Measurements from ENCODE around the gene TSEN34. TPM values are rescaled to one million over a fixed set of nuclear protein-coding genes. Genes with fewer than 3 reads are reported as not detected.
"Not testable (repeated sequence)": the region's sequence is repeated elsewhere in the genome, so short reads cannot be mapped to it uniquely, and the experiment has no call there.

Gene TSEN34
- total RNA-seq, 4 donors from 2014 or later, result 80.5 to 118 (median 107) TPM

GRCh38 chr19:54223277-54223936 is 32.3 kb downstream of the TSEN34 start:
- intact Hi-C loops (cut with DNase I; ENCODE audit: low total_unique reads); H3K4me3 ChIP-seq (ENCODE audit: low read depth, poor library complexity, severe bottlenecking): not testable (repeated sequence)
- WGBS, 2 donors, result 41% methylated on average over 14 of the region's 14 CpGs
- DNase-seq (ENCODE audit: low spot score in 2 of 2), result peak in 1 of 2 donors; percentile 82

GRCh38 chr19:54223937-54224281 is 32.8 kb downstream of the TSEN34 start:
- intact Hi-C loops (cut with DNase I; ENCODE audit: low total_unique reads); H3K4me3 ChIP-seq (ENCODE audit: low read depth, poor library complexity, severe bottlenecking): not testable (repeated sequence)
- DNase-seq (ENCODE audit: low spot score in 2 of 2), result peak in 1 of 2 donors; percentile 46
- WGBS, 2 donors, result 42 to 56% methylated on average over 4 to 5 of the region's 5 CpGs

GRCh38 chr19:54224619-54225018 is 33.5 kb downstream of the TSEN34 start:
- peak in 1 of 2 donors; percentile 54 for DNase-seq (ENCODE audit: low spot score in 2 of 2)
- 63 to 71% methylated on average over 9 to 10 of the region's 10 CpGs for WGBS, 2 donors
- H3K4me3 ChIP-seq (ENCODE audit: low read depth, poor library complexity, severe bottlenecking); intact Hi-C loops (cut with DNase I; ENCODE audit: low total_unique reads): not testable (repeated sequence)

- TF ChIP-seq CTCF (IDR thresholded peaks at IDR 0.05), result no peak
- no peak for TF ChIP-seq POLR2A (IDR thresholded peaks at IDR 0.05)
- intact Hi-C loops (cut with DNase I; ENCODE audit: low total_unique reads), result no loop called here
- H3K4me3 ChIP-seq (ENCODE audit: low read depth, poor library complexity, severe bottlenecking), result no peak overlapping the region
- DNase-seq (ENCODE audit: low spot score in 2 of 2), result peak in 1 of 2 donors; percentile 29
- 88 to 91% methylated on average over 8 of the region's 8 CpGs for WGBS, 2 donors
Measured at GRCh38 chr19:54229146-54229545, 38.0 kb downstream of the TSEN34 start.

GRCh38 chr19:54230031-54230430 is 38.9 kb downstream of the TSEN34 start:
- intact Hi-C loops (cut with DNase I; ENCODE audit: low total_unique reads), result loop anchor here (5.0 kb wide), 1 partner anchor 63 kb away; no protein-coding TSS in a partner anchor
- no peak for TF ChIP-seq CTCF (IDR thresholded peaks at IDR 0.05)
- no peak for TF ChIP-seq POLR2A (IDR thresholded peaks at IDR 0.05)
- DNase-seq (ENCODE audit: low spot score in 2 of 2), result peak in 1 of 2 donors; percentile 65
- WGBS, 2 donors, result 86 to 88% methylated on average over 7 of the region's 7 CpGs
- H3K4me3 ChIP-seq (ENCODE audit: low read depth, poor library complexity, severe bottlenecking), result no peak overlapping the region

- 19 to 20% methylated on average over 21 of the region's 21 CpGs for WGBS, 2 donors
- H3K4me3 ChIP-seq (ENCODE audit: low read depth, poor library complexity, severe bottlenecking), result no peak overlapping the region
- TF ChIP-seq CTCF (IDR thresholded peaks at IDR 0.05) (peak in 1 of 3 donors; percentile 75), POLR2A (IDR thresholded peaks at IDR 0.05) (no peak)
- intact Hi-C loops (cut with DNase I; ENCODE audit: low total_unique reads), result loop anchor here (5.0 kb wide), 1 partner anchor 64 kb away; no protein-coding TSS in a partner anchor
- peak; percentile 66 to 96 for DNase-seq (ENCODE audit: low spot score in 2 of 2)
Measured at GRCh38 chr19:54231077-54231931, 40.2 kb downstream of the TSEN34 start.

- intact Hi-C loops (cut with DNase I; ENCODE audit: low total_unique reads), result loop anchor here (5.0 kb wide), 1 partner anchor 67 kb away; no protein-coding TSS in a partner anchor
- WGBS, 2 donors, result 81 to 87% methylated on average over 5 of the region's 5 CpGs
- no peak overlapping the region for H3K4me3 ChIP-seq (ENCODE audit: low read depth, poor library complexity, severe bottlenecking)
- TF ChIP-seq CTCF (IDR thresholded peaks at IDR 0.05), result no peak
- no peak for DNase-seq (ENCODE audit: low spot score in 2 of 2)
Measured at GRCh38 chr19:54233941-54234340, 42.8 kb downstream of the TSEN34 start.

- WGBS, 2 donors, result 56% methylated on average over 5 to 14 of the region's 21 CpGs
- H3K4me3 ChIP-seq (ENCODE audit: low read depth, poor library complexity, severe bottlenecking); intact Hi-C loops (cut with DNase I; ENCODE audit: low total_unique reads): not testable (repeated sequence)
- DNase-seq (ENCODE audit: low spot score in 2 of 2), result peak in 1 of 2 donors; percentile 81
Measured at GRCh38 chr19:54239491-54240371, 48.6 kb downstream of the TSEN34 start.

Measured in lower leg skin (tissue), 4 donors.